HG03139 (cell line): ENCODE measurements around the gene CHD8.

Source experiments
- ATAC-seq: cut with Tn5 transposase; IDR thresholded peaks from one replicate; pipeline ENCODE4 v1.9.1; 2021; ENCODE audit not compliant: unreplicated experiment

Gene CHD8

DNA sequence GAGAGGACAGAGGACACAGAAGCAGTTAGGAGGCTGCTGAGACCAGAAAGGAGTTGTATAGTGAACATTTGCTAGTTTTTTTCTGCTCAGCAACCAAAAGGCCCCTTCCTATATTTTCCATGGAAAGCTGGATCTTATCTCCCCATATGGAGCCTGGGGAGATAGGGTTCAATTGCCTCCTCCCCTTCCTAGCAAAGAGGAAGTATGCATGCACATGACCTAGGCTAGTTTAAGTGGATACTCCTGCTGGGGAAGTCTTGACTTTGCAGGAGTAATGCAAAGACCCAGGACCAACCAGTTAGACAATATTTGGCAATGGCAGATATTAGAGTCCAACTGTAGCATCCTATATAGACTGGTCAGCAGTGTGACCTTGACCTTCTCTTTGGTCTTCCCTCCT lies 15.1 kb downstream of the CHD8 start:
- ATAC-seq, result no peak

DNA sequence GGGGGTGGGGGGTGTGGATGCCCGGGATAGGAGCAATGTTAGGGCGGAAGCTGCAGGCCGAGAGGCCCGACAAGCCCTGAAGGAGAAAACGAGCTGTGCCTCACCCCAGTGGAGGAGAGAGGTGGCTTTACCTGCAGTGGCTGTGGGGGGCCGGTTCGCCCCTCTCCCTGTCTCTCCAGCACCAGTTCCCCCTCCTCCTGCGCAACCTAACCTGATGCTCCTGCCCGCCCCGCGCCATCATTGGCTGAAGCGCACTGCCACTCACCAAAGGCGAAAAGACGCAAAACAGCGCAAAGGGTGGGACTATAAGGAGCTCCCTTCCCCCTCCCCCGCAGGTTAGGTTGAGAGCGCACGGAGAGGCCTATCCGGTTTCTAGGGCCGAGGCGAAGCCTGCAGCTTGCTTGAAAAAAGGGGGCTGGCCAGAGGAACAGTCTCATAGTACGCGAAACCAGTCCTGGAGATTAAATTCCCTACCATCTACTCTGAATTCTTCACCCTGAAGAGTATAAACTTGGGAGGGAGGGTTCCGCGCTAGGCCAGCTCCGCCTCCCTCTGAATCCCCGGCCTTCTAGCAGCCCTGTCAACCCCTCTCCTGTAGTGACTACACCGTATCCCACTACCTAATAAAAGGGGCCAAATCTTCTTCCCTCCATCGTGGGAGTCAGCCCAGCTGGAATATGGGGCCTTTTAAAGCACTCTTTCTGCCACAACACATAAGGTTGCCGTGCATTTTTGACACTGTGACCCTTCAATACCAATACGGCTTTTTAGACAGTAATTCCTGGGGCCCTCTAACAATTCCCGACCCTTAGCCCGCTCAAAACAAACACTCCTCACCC lies 18.6 kb downstream of the CHD8 start:
- ATAC-seq, result peak; percentile 99

DNA sequence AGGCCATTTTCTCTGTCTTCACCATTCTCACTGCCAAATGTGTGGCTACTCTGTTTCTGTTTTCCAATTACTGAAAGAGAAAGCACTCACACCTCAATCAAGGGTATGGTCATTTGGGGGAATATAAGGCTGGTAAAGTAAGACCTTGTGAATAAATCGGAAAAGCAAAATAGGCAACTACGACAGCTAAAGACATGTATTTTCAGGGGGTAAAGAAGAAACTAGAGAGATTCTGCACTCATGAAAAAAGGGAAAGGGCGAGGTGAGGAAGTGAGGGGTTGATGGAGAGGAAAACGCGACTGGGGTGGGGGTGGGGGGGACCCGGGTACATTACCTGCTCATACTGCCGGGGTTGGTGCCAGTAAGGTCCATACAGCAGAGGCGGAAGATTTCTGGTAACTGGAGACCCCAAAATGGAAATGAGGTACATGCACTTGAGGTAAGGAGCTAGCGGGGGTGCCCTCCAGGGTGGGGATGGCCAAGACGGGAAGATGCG lies 19.3 kb downstream of the CHD8 start:
- no peak for ATAC-seq

DNA sequence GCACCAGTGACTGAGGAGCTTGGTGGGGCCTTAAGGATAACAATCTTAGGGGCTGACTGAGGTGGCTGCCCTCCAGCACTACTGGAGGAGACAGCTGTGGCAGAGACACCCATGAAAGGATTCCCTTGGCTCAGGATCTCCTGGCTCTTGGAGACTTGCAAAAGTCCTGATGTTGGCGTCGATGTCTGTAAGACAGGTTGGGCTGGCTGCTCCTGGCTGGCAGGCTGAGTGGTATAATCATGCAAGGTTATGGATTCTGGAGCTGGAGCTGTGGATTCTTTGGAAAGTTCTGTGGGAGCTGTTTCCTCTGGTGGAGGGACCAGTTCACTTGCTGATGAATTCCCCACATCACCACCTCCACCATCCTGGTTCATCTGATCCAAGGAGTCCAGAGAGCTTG lies 24.8 kb downstream of the CHD8 start:
- no peak for ATAC-seq

- no peak for ATAC-seq
These were observed 27.0 kb downstream of the CHD8 start for GRCh38 chr14:21428930-21429329.

GRCh38 chr14:21426692-21427091 lies 29.2 kb downstream of the CHD8 start:
- ATAC-seq, result no peak

DNA sequence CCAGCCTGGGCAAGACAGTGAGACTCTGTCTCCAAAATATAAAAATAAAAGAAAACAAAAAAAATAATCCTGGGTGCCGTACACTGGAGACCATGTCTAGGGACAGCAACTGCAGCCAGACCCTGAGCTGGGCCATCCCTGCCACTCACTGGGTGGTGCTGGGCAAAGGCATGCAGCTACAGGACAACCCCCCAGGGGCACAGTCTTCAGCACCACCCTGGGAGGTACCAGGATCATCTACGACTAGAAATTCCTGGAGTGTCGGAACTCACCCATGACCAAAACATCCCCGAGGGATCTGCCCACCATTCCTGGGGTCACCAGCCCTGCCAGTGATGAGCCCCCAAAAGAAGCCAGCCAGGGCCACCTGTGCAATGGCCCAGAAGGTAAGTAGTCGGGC lies 36.4 kb downstream of the CHD8 start:
- ATAC-seq, result no peak

GRCh38 chr14:21415329-21415728 lies 40.6 kb downstream of the CHD8 start:
- no peak for ATAC-seq

DNA sequence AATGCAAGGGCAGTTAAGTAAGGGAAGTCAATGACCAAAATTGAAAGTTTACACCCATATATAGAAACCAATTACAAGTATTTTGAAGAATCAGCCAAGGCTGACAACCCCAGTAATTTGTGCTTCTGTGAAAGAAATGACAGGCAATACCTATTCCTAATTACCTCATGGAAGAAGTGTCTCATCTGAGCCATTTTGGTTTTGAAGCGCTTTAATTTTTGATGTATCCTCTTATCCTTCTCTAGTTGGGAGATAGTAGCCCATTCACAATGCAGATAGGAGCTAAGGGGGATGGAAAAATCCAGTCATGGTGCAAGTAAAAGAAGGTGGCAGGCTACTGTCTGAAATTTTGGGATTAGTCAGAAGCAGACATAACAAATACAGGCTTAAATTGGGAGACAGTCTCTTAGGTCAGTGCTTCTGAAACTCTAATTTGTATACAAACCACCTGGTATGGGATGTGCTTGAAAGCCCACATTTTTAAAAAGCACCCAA lies 41.7 kb downstream of the CHD8 start:
- ATAC-seq, result no peak

DNA sequence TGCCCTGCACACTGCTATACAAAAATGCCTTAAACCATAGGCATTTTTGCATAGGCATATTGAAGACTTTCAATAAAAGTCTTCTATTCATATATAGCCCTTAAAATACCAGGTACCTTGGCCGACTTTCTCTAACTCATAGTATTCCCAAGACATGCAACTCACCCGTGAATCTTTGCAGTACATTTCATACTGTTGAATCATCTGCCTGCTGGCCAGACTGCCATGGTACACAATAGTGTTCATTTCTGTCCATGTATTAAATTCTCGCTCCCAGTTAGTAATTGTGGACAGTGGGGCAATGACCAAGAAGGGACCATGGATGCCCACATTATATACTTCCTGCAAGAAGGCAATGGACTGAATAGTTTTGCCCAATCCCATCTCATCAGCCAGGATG lies 47.8 kb downstream of the CHD8 start:
- ATAC-seq, result no peak

GRCh38 chr14:21406213-21406612 lies 49.7 kb downstream of the CHD8 start:
- ATAC-seq, result no peak

GRCh38 chr14:21405097-21405496 lies 50.8 kb downstream of the CHD8 start:
- no peak for ATAC-seq

GRCh38 chr14:21399311-21399870 lies 56.5 kb downstream of the CHD8 start:
- no peak for ATAC-seq

DNA sequence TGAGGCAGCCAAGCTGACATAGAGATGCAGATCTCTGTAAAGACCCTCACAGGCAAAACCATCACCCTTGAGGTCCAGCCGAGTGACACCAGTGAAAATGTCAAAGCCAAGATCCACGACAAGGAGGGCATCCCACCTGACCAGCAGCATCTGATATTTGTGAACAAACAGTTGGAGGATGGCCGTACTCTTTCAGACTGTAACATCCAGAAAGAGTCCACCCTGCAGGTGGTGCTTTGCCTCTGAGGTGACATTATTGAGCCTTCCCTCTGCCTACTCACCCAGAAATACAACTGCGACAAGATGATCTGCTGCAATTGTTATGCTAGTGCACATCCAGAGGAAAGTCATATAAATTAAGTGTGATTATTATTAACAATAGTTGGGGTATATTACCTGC lies 57.0 kb downstream of the CHD8 start:
- ATAC-seq, result no peak

- ATAC-seq, result no peak
These were observed 60.5 kb downstream of the CHD8 start for GRCh38 chr14:21395450-21395849.

- ATAC-seq, result no peak
These were observed 70.6 kb downstream of the CHD8 start for GRCh38 chr14:21385188-21385904.

DNA sequence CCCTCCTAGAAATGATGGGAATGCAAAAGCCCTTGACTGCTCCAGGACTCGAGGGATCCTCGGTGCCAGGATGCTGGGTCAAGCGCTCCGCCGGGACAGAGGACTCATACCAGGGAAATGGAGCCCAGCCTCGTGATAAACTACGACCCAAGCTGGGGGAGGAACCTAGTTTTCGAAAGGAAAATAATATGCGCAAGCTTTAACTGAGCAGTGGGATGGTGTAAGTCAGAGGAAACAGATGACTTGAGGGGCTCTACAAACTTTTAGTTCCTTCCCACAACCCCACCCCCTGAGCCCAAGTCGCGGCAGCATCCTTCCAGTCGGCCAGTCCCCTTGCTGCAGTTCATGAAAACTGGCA lies 71.5 kb downstream of the CHD8 start:
- ATAC-seq, result peak; percentile 1

DNA sequence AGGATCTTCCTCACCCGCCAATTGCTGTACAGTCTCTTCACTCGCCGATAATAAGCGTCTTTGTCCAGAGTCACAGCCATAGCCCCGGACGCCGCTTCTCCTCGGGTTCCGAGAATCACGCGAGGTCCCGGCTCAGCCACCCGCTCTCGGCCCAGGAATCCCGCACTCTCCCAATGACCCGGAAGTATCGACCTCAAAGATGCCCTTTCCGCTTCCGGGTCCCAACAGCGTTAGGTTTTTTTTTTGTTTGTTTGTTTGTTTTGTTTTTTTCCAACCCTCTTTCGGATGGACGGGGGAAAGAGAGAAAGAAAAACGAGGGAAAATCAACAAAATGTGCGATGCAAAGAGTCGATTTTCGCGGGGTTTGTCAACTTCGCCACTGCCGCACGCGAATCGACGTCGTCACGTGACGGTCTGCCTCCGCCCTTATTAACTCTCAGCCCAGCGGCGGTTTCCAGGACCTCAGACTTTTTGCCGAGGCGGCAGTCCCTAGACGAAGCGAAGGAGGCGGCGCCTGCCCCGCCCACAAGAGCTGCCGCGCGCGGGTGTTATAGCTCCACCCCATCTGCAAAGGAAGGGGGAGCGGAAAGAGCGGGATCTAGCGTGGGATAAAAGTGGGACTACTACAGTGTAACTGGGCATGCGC lies 72.0 kb downstream of the CHD8 start, which contains the start of gene SUPT16H:
SUPT16H (minus strand) TSS at position 172 of the 646 bp plus-strand sequence; CDS start at position 80, 92 bp downstream.
- ATAC-seq, result peak; percentile 84

GRCh38 chr14:21382886-21383847 lies 72.8 kb downstream of the CHD8 start:
- ATAC-seq, result no peak

- ATAC-seq, result no peak
These were observed 73.8 kb downstream of the CHD8 start for GRCh38 chr14:21382095-21382494.
